GM18517 (cell line): ENCODE results near the gene CCT2.

Experiments used
- ATAC-seq: cut with Tn5 transposase; IDR thresholded peaks from one replicate; pipeline ENCODE4 v1.9.1; 2021; ENCODE audit warnings: mild to moderate bottlenecking, moderate library complexity; ENCODE audit not compliant: unreplicated experiment

CCT2 gene

GRCh38 chr12:69585189-69586062 is at the start of gene CCT2:
CCT2 (plus strand) TSS chr12:69585459; CDS start chr12:69585522, 63 bp downstream.
- peak; percentile 93 for ATAC-seq

- ATAC-seq = no peak
These were observed 44.3 kb upstream of the CCT2 start for GRCh38 chr12:69540987-69541386.

GRCh38 chr12:69544087-69544486 is 41.2 kb upstream of the CCT2 start:
- no peak for ATAC-seq

- ATAC-seq = no peak
These were observed 40.2 kb upstream of the CCT2 start for GRCh38 chr12:69545081-69545480.

- peak; percentile 80 for ATAC-seq
These were observed 38.4 kb upstream of the CCT2 start for GRCh38 chr12:69546693-69547438.

GRCh38 chr12:69548687-69549086 is 36.6 kb upstream of the CCT2 start:
- no peak for ATAC-seq

GRCh38 chr12:69550569-69551350 is 34.5 kb upstream of the CCT2 start:
- no peak for ATAC-seq

DNA sequence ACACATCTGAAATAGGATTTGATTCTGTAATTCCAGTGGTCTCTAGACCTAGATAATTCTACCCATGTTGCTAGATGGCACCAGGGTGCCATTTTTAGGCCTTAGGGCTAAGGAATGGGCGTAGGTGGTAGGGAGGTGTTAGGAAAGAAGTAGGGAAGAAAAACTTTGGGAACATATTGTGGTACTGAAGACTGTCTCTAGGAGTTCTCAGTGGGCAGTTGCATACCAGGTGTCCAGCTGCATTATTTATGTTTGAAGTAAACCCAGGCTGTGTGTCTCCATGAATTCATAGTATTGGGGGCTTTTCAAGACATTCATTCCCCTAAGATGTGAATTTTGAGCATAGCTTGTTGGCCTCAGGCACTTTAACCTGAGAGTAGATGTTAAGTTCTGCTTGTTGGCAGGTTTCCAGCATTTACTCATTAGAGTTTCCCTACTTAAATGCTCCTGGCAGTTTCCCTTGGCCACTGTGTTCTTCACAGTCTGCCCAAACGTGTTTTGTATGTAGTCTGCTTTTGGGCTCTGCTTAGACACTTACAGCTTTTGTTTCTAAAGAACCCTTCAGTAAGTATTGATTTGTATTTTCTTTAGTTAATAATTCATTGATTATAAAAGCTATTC is 31.5 kb upstream of the CCT2 start:
- ATAC-seq = no peak

GRCh38 chr12:69555461-69555860 is 29.8 kb upstream of the CCT2 start:
- ATAC-seq = no peak

DNA sequence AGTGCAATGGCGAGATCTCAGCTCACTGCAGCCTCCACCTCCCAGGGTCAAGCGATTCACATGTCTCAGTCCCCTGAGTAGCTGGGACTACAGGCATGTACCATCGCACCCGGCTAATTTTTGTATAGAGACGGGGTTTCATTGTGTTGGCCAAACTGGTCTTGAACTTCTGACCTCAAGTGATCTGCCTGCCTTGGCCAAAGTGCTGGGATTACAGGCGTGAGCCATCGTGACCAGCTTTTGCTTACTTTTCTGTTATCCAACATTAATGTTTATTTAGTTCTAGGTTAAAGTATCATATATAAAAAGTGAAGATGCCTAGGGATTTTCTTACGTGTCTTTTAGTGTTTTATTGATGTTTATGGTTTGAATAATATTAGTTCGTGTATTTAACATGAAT is 28.9 kb upstream of the CCT2 start:
- no peak for ATAC-seq

- no peak for ATAC-seq
These were observed 22.0 kb upstream of the CCT2 start for GRCh38 chr12:69563166-69563762.

GRCh38 chr12:69566603-69567002 is 18.7 kb upstream of the CCT2 start:
- ATAC-seq = no peak

DNA sequence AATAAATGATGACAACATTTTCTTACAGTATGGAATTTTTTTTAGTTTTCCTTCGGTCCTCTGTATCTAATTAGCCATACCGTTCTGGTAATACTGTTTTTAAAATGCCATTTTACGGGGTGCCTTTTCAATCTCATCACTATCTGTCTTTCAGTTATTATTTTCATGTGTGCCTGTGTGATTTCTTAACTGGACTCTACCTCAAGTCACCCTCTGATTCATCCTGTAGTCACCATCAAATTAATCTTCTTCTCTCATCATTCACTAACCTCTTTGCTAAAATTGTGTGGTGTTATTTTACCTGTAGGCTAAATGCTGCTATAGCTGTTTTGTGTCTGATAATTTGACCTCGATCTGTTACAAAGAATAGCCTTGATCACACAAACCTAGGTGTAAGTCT is 16.0 kb upstream of the CCT2 start:
- no peak for ATAC-seq

DNA sequence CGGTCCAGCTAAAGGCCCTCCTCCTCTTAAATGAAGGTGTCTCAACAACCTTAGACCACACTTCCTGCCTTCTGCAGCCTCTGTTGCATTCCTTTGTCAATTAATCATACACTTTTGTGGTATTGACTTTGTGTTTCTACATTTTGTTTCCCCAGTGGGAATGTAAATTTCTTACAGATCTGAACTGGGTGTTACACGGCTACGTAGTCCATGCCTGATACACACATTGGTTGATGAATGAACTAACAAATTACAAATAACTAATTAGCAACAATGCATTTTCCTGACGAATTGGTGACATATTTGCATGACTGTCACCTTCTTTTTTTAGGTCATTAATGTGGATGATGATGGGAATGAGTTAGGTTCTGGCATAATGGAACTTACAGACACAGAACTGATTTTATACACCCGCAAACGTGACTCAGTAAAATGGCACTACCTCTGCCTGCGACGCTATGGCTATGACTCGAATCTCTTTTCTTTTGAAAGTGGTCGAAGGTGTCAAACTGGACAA is 15.2 kb upstream of the CCT2 start:
- ATAC-seq = no peak

- ATAC-seq = peak; percentile 74
These were observed 14.5 kb upstream of the CCT2 start for GRCh38 chr12:69570545-69571399.

- ATAC-seq = no peak
These were observed 9.9 kb upstream of the CCT2 start for GRCh38 chr12:69575346-69575745.

GRCh38 chr12:69578283-69578682 is 7.0 kb upstream of the CCT2 start:
- no peak for ATAC-seq

GRCh38 chr12:69579029-69579428 is 6.2 kb upstream of the CCT2 start:
- ATAC-seq = no peak

DNA sequence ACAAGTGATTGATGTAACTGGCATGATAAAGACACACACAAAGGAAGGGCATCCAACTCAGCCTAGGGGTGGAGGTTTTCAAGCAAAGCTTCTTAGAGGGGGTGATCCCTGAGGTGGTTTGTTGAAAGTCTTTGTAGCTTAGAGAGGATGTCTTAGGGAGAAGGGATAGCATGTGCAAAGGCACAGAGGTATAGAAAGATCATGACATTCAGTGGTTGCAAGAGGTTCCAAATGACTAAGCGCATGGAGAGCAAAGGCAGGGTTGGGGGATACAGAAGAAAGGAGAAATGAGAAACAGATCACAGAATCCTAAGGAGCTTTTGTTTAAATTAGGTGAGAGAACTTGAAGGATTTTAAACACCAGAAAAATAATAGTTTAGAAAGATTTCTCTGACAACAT is 5.2 kb upstream of the CCT2 start:
- no peak for ATAC-seq
